PC-9 (cell line): ENCODE measurements around the gene SUGCT. TPM values are rescaled to one million over a fixed set of nuclear protein-coding genes. Genes with fewer than 3 reads are reported as not detected.

Source experiments
- BruUV-seq: library from RNA; stranded (reverse); fragments of 400-500 nt; replicated peaks from 2 replicates; lab custom pipeline; 2021; lab: Mats Ljungman, UMichigan
- CTCF ChIA-PET: fragments of 300-600 bp; sonication (Branson Sonifier 250); formaldehyde crosslinking; loops from one replicate; lab custom pipeline; 2022; ENCODE audit warnings: antibody characterized with exemption; lab: Charles Lee
- POLR2A ChIA-PET: fragments of 300-600 bp; sonication (Branson Sonifier 250); formaldehyde crosslinking; loops from one replicate; lab custom pipeline; 2022; ENCODE audit warnings: antibody characterized with exemption; ENCODE audit not compliant: unreplicated experiment; lab: Charles Lee
- DNase-seq, 2 experiments: peaks; one replicate each; pipeline versions ENCODE4 v3.0.0 to v3.0.0-alpha.2; 2015 to 2022; ENCODE audit warnings: mixed read lengths in 1 of 2
- H2AFZ ChIP-seq: fragments of 200-600 bp; sonication (generic); 2 replicates; pipeline ENCODE4 v1.8.1; 2017; ENCODE audit warnings: antibody characterized with exemption
- H3F3A ChIP-seq: fragments of 200-600 bp; sonication (generic); 2 replicates; pipeline ENCODE4 v1.8.1; 2017; ENCODE audit warnings: antibody characterized with exemption, mild to moderate bottlenecking, low read depth; ENCODE audit not compliant: insufficient read depth
- H3K27ac ChIP-seq: fragments of 200-600 bp; sonication (generic); 2 replicates; pipeline ENCODE4 v1.6.1; 2016; ENCODE audit warnings: mixed run types
- H3K27me3 ChIP-seq: fragments of 200-600 bp; sonication (generic); 2 replicates; pipeline ENCODE4 v1.6.1; 2016; ENCODE audit warnings: low read depth, mixed run types; ENCODE audit not compliant: insufficient read depth
- H3K36me3 ChIP-seq: fragments of 200-600 bp; sonication (generic); 2 replicates; pipeline ENCODE4 v1.6.1; 2016; ENCODE audit warnings: low read depth, mixed run types
- H3K4me1 ChIP-seq: fragments of 200-600 bp; sonication (generic); replicated peaks from 2 replicates; pipeline ENCODE4 v1.6.1; 2016; ENCODE audit warnings: mixed run types; ENCODE audit not compliant: insufficient read depth
- H3K4me2 ChIP-seq: fragments of 200-600 bp; sonication (generic); 2 replicates; pipeline ENCODE4 v1.6.1; 2017; ENCODE audit warnings: mixed run types
- H3K4me3 ChIP-seq: fragments of 200-600 bp; sonication (generic); 2 replicates; pipeline ENCODE4 v1.6.1; 2016; ENCODE audit warnings: mixed run types
- H3K79me2 ChIP-seq: fragments of 200-600 bp; sonication (generic); 2 replicates; pipeline ENCODE4 v1.6.1; 2017; ENCODE audit warnings: low read depth, mixed run types
- H3K9me2 ChIP-seq: fragments of 200-600 bp; sonication (generic); 2 replicates; pipeline ENCODE4 v1.8.1; 2017; ENCODE audit warnings: mild to moderate bottlenecking; ENCODE audit not compliant: insufficient read depth
- H3K9me3 ChIP-seq: fragments of 200-600 bp; sonication (generic); 2 replicates; pipeline ENCODE4 v1.8.1; 2016; ENCODE audit warnings: low read depth; ENCODE audit not compliant: insufficient read depth
- H4K20me1 ChIP-seq: fragments of 200-600 bp; sonication (generic); 2 replicates; pipeline ENCODE4 v1.8.1; 2017; ENCODE audit not compliant: insufficient read depth
- CTCF ChIP-seq: fragments of 200-600 bp; sonication (generic); conservative IDR thresholded peaks from 2 replicates; pipeline ENCODE4 v1.6.1; 2017; ENCODE audit warnings: mixed run types, antibody characterized with exemption, mild to moderate bottlenecking, moderate library complexity
- EZH2 ChIP-seq: fragments of 200-600 bp; sonication (generic); IDR thresholded peaks from 2 replicates; pipeline ENCODE4 v1.8.0; 2017; ENCODE audit warnings: antibody characterized with exemption, low read depth
- intact Hi-C: fragments of 100-400 bp; cut with micrococcal nuclease; formaldehyde crosslinking; loops from one replicate; pipeline ENCODE4 v1.10.0; 2022; ENCODE audit not compliant: unreplicated experiment
- total RNA-seq: library from RNA; stranded (reverse); gene quantifications from 2 replicates; pipeline ENCODE4 v1.2.3, GENCODE V29; 2021

SUGCT gene
- total RNA-seq, 1 experiment from 2014 or later, result 3.5 TPM

- no TSS peak for BruUV-seq
- Histone ChIP-seq H3K27me3 (no peaks in the 10 kb centered on the region), H3K4me1 (no peaks in the 10 kb centered on the region), H3K36me3 (no peaks in the 10 kb centered on the region), H3K4me3 (no peak overlapping the region), H4K20me1 (no peaks in the 10 kb centered on the region), H3K9me2 (no peaks in the 10 kb centered on the region; the same call in 1 of the 2 replicates), H3K4me2 (no peak overlapping the region), H3F3A (no peaks in the 10 kb centered on the region), H3K9me3 (no peaks in the 10 kb centered on the region), H3K27ac (no peak overlapping the region), H2AFZ (no peak overlapping the region), H3K79me2 (no peaks in the 10 kb centered on the region)
- CTCF ChIA-PET, result no interaction called here
- no peak for DNase-seq
- TF ChIP-seq CTCF (no peak), EZH2 (no peak)
- POLR2A ChIA-PET, result no interaction called here
- intact Hi-C loops, result no loop called here
Measured at GRCh38 chr7:40709062-40709964, 574.5 kb downstream of the SUGCT start.

- no peak for DNase-seq
- no peaks in the 10 kb centered on the region for H3K36me3 ChIP-seq
- H3F3A ChIP-seq, result no peaks in the 10 kb centered on the region
- H3K79me2 ChIP-seq, result no peaks in the 10 kb centered on the region
- no peak overlapping the region for H3K4me2 ChIP-seq
- no peaks in the 10 kb centered on the region for H3K9me3 ChIP-seq
- no peak overlapping the region for H3K27ac ChIP-seq
- intact Hi-C loops, result no loop called here
- H3K27me3 ChIP-seq, result no peaks in the 10 kb centered on the region
- no peak for TF ChIP-seq CTCF
- TF ChIP-seq EZH2, result no peak
- no TSS peak for BruUV-seq
- H2AFZ ChIP-seq, result no peak overlapping the region
- H4K20me1 ChIP-seq, result no peaks in the 10 kb centered on the region
- no peak overlapping the region for H3K4me3 ChIP-seq
- ChIA-PET POLR2A (no interaction called here), CTCF (no interaction called here)
- no peaks in the 10 kb centered on the region for H3K4me1 ChIP-seq
- H3K9me2 ChIP-seq, result no peaks in the 10 kb centered on the region; the same call in 1 of the 2 replicates
Measured at GRCh38 chr7:40711706-40712105, 576.9 kb downstream of the SUGCT start.

GRCh38 chr7:40714363-40715052, 579.7 kb downstream of the SUGCT start:
- POLR2A ChIA-PET, result no interaction called here
- no peak for DNase-seq
- no peaks in the 10 kb centered on the region for H3K9me2 ChIP-seq
- no peaks in the 10 kb centered on the region for H3K36me3 ChIP-seq
- no peak overlapping the region for H3K4me3 ChIP-seq
- no peaks in the 10 kb centered on the region for H3K9me3 ChIP-seq
- CTCF ChIA-PET, result no interaction called here
- TF ChIP-seq CTCF (no peak), EZH2 (no peak)
- no peaks in the 10 kb centered on the region for H4K20me1 ChIP-seq
- intact Hi-C loops, result no loop called here
- no peak overlapping the region for H2AFZ ChIP-seq
- no peaks in the 10 kb centered on the region for H3F3A ChIP-seq
- H3K79me2 ChIP-seq, result no peaks in the 10 kb centered on the region
- H3K27me3 ChIP-seq, result no peaks in the 10 kb centered on the region
- H3K27ac ChIP-seq, result no peak overlapping the region
- H3K4me2 ChIP-seq, result no peak overlapping the region
- BruUV-seq, result no TSS peak
- H3K4me1 ChIP-seq, result no peaks in the 10 kb centered on the region
